Liver (tissue), 9 donors: ENCODE data around the gene SLC25A38. TPM values are rescaled to one million over a fixed set of nuclear protein-coding genes. Genes with fewer than 3 reads are reported as not detected.

Experiments
- DNase-seq: peaks from one replicate; pipeline ENCODE4 v3.0.0-alpha.2; 2017; ENCODE audit warnings: low spot score
- H3K27ac ChIP-seq, 2 donors: one replicate each; pipeline ENCODE4 v1.7.0; 2013; ENCODE audit warnings: inconsistent platforms in 2 of 2, low read length in 2 of 2, control low read depth in 1 of 2, low read depth in 1 of 2, mild to moderate bottlenecking in 1 of 2
- H3K27me3 ChIP-seq, 4 donors: one replicate each; pipeline versions ENCODE4 v1.6.1 to v1.7.0; 2013; ENCODE audit warnings: low read length in 3 of 4, inconsistent platforms in 1 of 4, mild to moderate bottlenecking in 1 of 4, moderate library complexity in 1 of 4; ENCODE audit not compliant: control insufficient read depth in 4 of 4, insufficient read depth in 4 of 4
- H3K36me3 ChIP-seq, 4 donors: one replicate each; pipeline versions ENCODE4 v1.6.1 to v1.7.0; 2013; ENCODE audit warnings: low read length in 3 of 4, mild to moderate bottlenecking in 3 of 4, low read depth in 1 of 4, moderate library complexity in 1 of 4; ENCODE audit not compliant: control insufficient read depth in 4 of 4, insufficient read depth in 3 of 4
- H3K4me1 ChIP-seq, 4 donors: one replicate each; pipeline versions ENCODE4 v1.6.1 to v1.7.0; 2013; ENCODE audit warnings: low read length in 3 of 4, mild to moderate bottlenecking in 3 of 4, moderate library complexity in 1 of 4; ENCODE audit not compliant: control insufficient read depth in 4 of 4, insufficient read depth in 4 of 4
- H3K4me3 ChIP-seq, 3 donors: one replicate each; pipeline versions ENCODE4 v1.6.1 to v1.7.0; 2013; ENCODE audit warnings: low read length in 3 of 3, control low read depth in 1 of 3, low read depth in 1 of 3, mild to moderate bottlenecking in 1 of 3
- H3K9ac ChIP-seq, 2 donors: one replicate each; pipeline ENCODE4 v1.7.0; 2013; ENCODE audit warnings: low read length in 2 of 2, mild to moderate bottlenecking in 2 of 2, moderate library complexity in 2 of 2, control low read depth in 1 of 2, low read depth in 1 of 2
- H3K9me3 ChIP-seq, 4 donors: one replicate each; pipeline versions ENCODE4 v1.6.1 to v1.7.0; 2013; ENCODE audit warnings: low read length in 3 of 4; ENCODE audit not compliant: control insufficient read depth in 4 of 4
- ATF3 ChIP-seq: IDR thresholded peaks from 2 replicates; pipeline ENCODE4 v1.6.1; 2016; ENCODE audit warnings: antibody characterized with exemption
- CTCF ChIP-seq: fragments of 150-350 bp; IDR thresholded peaks from 2 replicates; pipeline ENCODE4 v1.5.1; 2017; ENCODE audit warnings: improper control_type of control experiment, low read depth, low read length; ENCODE audit not compliant: missing input control
- EGR1 ChIP-seq, 2 donors: IDR thresholded peaks; 2 replicates each; pipeline ENCODE4 v1.6.1; 2016 to 2018; ENCODE audit warnings: antibody characterized with exemption in 2 of 2, low read depth in 2 of 2
- FOXA1 ChIP-seq: IDR thresholded peaks from 2 replicates; pipeline ENCODE4 v1.6.1; 2016; ENCODE audit warnings: antibody characterized with exemption
- FOXA2 ChIP-seq: IDR thresholded peaks from 2 replicates; pipeline ENCODE4 v1.6.1; 2016; ENCODE audit warnings: antibody characterized with exemption
- GABPA ChIP-seq, 2 donors: IDR thresholded peaks in 1 of 2; conservative IDR thresholded peaks in 1 of 2; 2 replicates each; pipeline ENCODE4 v1.6.1; 2016; ENCODE audit warnings: antibody characterized with exemption in 2 of 2, mild to moderate bottlenecking in 1 of 2, moderate library complexity in 1 of 2
- HNF4A ChIP-seq, 2 donors: conservative IDR thresholded peaks; 2 replicates each; pipeline ENCODE4 v1.6.1; 2016; ENCODE audit warnings: antibody characterized with exemption in 2 of 2, mild to moderate bottlenecking in 2 of 2
- HNF4G ChIP-seq: IDR thresholded peaks from 2 replicates; pipeline ENCODE4 v1.6.1; 2016; ENCODE audit warnings: antibody characterized with exemption
- JUND ChIP-seq, 2 donors: IDR thresholded peaks; 2 replicates each; pipeline ENCODE4 v1.6.1; 2016; ENCODE audit warnings: antibody characterized with exemption in 2 of 2
- MAX ChIP-seq: IDR thresholded peaks from 2 replicates; pipeline ENCODE4 v1.6.1; 2016; ENCODE audit warnings: antibody characterized with exemption
- NR2F2 ChIP-seq: IDR thresholded peaks from 2 replicates; pipeline ENCODE4 v1.6.1; 2016; ENCODE audit warnings: antibody characterized with exemption
- RAD21 ChIP-seq, 2 donors: IDR thresholded peaks; 2 replicates each; pipeline ENCODE4 v1.6.1; 2016; ENCODE audit warnings: antibody characterized with exemption in 2 of 2, mild to moderate bottlenecking in 2 of 2
- REST ChIP-seq: IDR thresholded peaks from 2 replicates; pipeline ENCODE4 v1.6.1; 2016; ENCODE audit warnings: antibody characterized with exemption, mild to moderate bottlenecking
- RXRA ChIP-seq, 2 donors: IDR thresholded peaks; 2 replicates each; pipeline ENCODE4 v1.6.1; 2017 to 2018; ENCODE audit warnings: antibody characterized with exemption in 2 of 2, mild to moderate bottlenecking in 1 of 2
- SP1 ChIP-seq: IDR thresholded peaks from 2 replicates; pipeline ENCODE4 v1.6.1; 2018; ENCODE audit warnings: antibody characterized with exemption, mild to moderate bottlenecking
- TAF1 ChIP-seq: conservative IDR thresholded peaks from 2 replicates; pipeline ENCODE4 v1.6.1; 2016; ENCODE audit warnings: antibody characterized with exemption, mild to moderate bottlenecking
- YY1 ChIP-seq: IDR thresholded peaks from 2 replicates; pipeline ENCODE4 v1.6.1; 2016; ENCODE audit warnings: antibody characterized with exemption, mild to moderate bottlenecking
- ZBTB33 ChIP-seq: IDR thresholded peaks from 2 replicates; pipeline ENCODE4 v1.6.1; 2016; ENCODE audit warnings: antibody characterized with exemption
- WGBS: extraction: QIAGEN DNeasy Blood & Tissue Kit; methylation state at CpG from one replicate; pipeline ENCODE4 v1.1.7; 2013; 5-methylcytosine and 5-hydroxymethylcytosine counted together
- polyA plus RNA-seq, 2 donors: library from polyadenylated mRNA; stranded (reverse) in 1 of 2; unstranded in 1 of 2; fragments of 200-250 nt in 1 of 2; fragments of >200 nt in 1 of 2; fragmentation: Nextera tagmentation in 1 of 2; extraction: Ambion mirVana in 1 of 2; gene quantifications; one replicate each; pipeline versions ENCODE4 v1.2.1 to v1.2.3, GENCODE V29; 2013 to 2015
- total RNA-seq, 2 donors: library from RNA; depleted of rRNA; stranded (reverse); fragments of >200 nt; gene quantifications; one replicate each; pipeline ENCODE4 v1.2.3, GENCODE V29; 2014
- donor health status: healthy.
- donor health status: healthy.
- donor health status: healthy.
- donor health status: healthy.
- donor health status: healthy.

Gene SLC25A38
- total and polyA plus RNA-seq, 4 donors: 19.8 to 44.4 (median 24.3) TPM

- TF ChIP-seq SP1 (no peak), EGR1 (IDR thresholded peaks at IDR 0.05; ENCODE audit: low read depth in 2 of 2) (no peak), RAD21 (IDR thresholded peaks at IDR 0.05) (no peak), FOXA2 (no peak), ATF3 (no peak), JUND (IDR thresholded peaks at IDR 0.05) (no peak), RXRA (IDR thresholded peaks at IDR 0.05) (no peak), NR2F2 (no peak), CTCF (no peak), GABPA (IDR thresholded peaks at IDR 0.05 in 1 of 2, conservative IDR thresholded peaks at IDR 0.05 in 1 of 2) (no peak), TAF1 (no peak), YY1 (no peak), MAX (no peak), FOXA1 (no peak), REST (no peak), HNF4G (no peak), ZBTB33 (no peak), HNF4A (conservative IDR thresholded peaks at IDR 0.05) (no peak)
- 74% methylated on average over 4 of the region's 4 CpGs for WGBS
- Histone ChIP-seq H3K27me3 (no peaks in the 10 kb centered on the region), H3K27ac (no peak overlapping the region), H3K9ac (no peak overlapping the region), H3K4me1 (no peaks in the 10 kb centered on the region), H3K9me3 (no peaks in the 10 kb centered on the region), H3K36me3 (no peaks in the 10 kb centered on the region), H3K4me3 (no peak overlapping the region)
- DNase-seq: no peak
Observed at GRCh38 chr3:39438880-39439279, 55.7 kb downstream of the SLC25A38 start.

GRCh38 chr3:39440316-39440715 lies 57.1 kb downstream of the SLC25A38 start:
- Histone ChIP-seq H3K36me3 (no peaks in the 10 kb centered on the region), H3K27ac (no peak overlapping the region), H3K9ac (no peak overlapping the region), H3K4me1 (no peaks in the 10 kb centered on the region), H3K9me3 (no peaks in the 10 kb centered on the region), H3K4me3 (no peak overlapping the region), H3K27me3 (no peaks in the 10 kb centered on the region)
- no peak for DNase-seq
- WGBS: 88% methylated on average over 8 of the region's 8 CpGs
- TF ChIP-seq NR2F2 (no peak), HNF4G (no peak), YY1 (no peak), SP1 (no peak), MAX (no peak), RXRA (IDR thresholded peaks at IDR 0.05) (no peak), EGR1 (IDR thresholded peaks at IDR 0.05; ENCODE audit: low read depth in 2 of 2) (no peak), HNF4A (conservative IDR thresholded peaks at IDR 0.05) (no peak), FOXA1 (no peak), ATF3 (no peak), JUND (IDR thresholded peaks at IDR 0.05) (no peak), REST (no peak)
